H9 (cell line): ENCODE data around the gene PMAIP1. TPM values are rescaled to one million over a fixed set of nuclear protein-coding genes. Genes with fewer than 3 reads are reported as not detected.

Source experiments
- DNase-seq: peaks from one replicate; pipeline ENCODE4 v3.0.0-alpha.2; 2017
- H2AFZ ChIP-seq: one replicate; pipeline ENCODE4 v1.6.1; 2013; ENCODE audit warnings: mild to moderate bottlenecking, low read length, control low read depth, moderate library complexity
- H2AK5ac ChIP-seq: 2 replicates; pipeline ENCODE4 v1.6.1; 2013; ENCODE audit warnings: low read length, control low read depth, mixed read lengths; ENCODE audit not compliant: insufficient read length
- H2BK120ac ChIP-seq: one replicate; pipeline ENCODE4 v1.6.1; 2013; ENCODE audit warnings: low read depth, mild to moderate bottlenecking, low read length, control low read depth, inconsistent platforms; ENCODE audit not compliant: poor library complexity, severe bottlenecking
- H2BK12ac ChIP-seq: 2 replicates; pipeline ENCODE4 v1.6.1; 2013; ENCODE audit warnings: low read length, control low read depth, mixed read lengths, low read depth; ENCODE audit not compliant: insufficient read length
- H2BK15ac ChIP-seq: 2 replicates; pipeline ENCODE4 v1.6.1; 2013; ENCODE audit warnings: low read depth, low read length, control low read depth
- H2BK20ac ChIP-seq: one replicate; pipeline ENCODE4 v1.6.1; 2013; ENCODE audit warnings: low read depth, mild to moderate bottlenecking, low read length, control low read depth, inconsistent platforms; ENCODE audit not compliant: poor library complexity, severe bottlenecking
- H2BK5ac ChIP-seq: 2 replicates; pipeline ENCODE4 v1.6.1; 2013; ENCODE audit warnings: low read length, control low read depth, mixed read lengths; ENCODE audit not compliant: insufficient read length
- H3K14ac ChIP-seq: 2 replicates; pipeline ENCODE4 v1.6.1; 2013; ENCODE audit warnings: low read length, control low read depth; ENCODE audit not compliant: insufficient read depth
- H3K18ac ChIP-seq: 2 replicates; pipeline ENCODE4 v1.6.1; 2013; ENCODE audit warnings: low read depth, mild to moderate bottlenecking, mixed read lengths, low read length, control low read depth; ENCODE audit not compliant: insufficient read length
- H3K23ac ChIP-seq: 2 replicates; pipeline ENCODE4 v1.6.1; 2013; ENCODE audit warnings: low read length, control low read depth, mixed read lengths, low read depth; ENCODE audit not compliant: insufficient read length
- H3K23me2 ChIP-seq: 2 replicates; pipeline ENCODE4 v1.6.1; 2013; ENCODE audit warnings: low read depth, mild to moderate bottlenecking, mixed read lengths, low read length, control low read depth; ENCODE audit not compliant: insufficient read length, poor library complexity, severe bottlenecking
- H3K27ac ChIP-seq: 2 replicates; pipeline ENCODE4 v1.5.1; 2013; ENCODE audit warnings: low read length, control low read depth, mixed read lengths, low read depth; ENCODE audit not compliant: insufficient read length
- H3K27me3 ChIP-seq: 2 replicates; pipeline ENCODE4 v1.6.1; 2013; ENCODE audit warnings: low read length, control low read depth, inconsistent platforms; ENCODE audit not compliant: insufficient read depth
- H3K4ac ChIP-seq: 2 replicates; pipeline ENCODE4 v1.6.1; 2013; ENCODE audit warnings: low read depth, mild to moderate bottlenecking, control low read depth, inconsistent platforms, low read length, moderate library complexity
- H3K4me1 ChIP-seq: 2 replicates; pipeline ENCODE4 v1.6.1; 2013; ENCODE audit warnings: low read length, control low read depth, inconsistent platforms; ENCODE audit not compliant: insufficient read depth
- H3K4me2 ChIP-seq: 2 replicates; pipeline ENCODE4 v1.6.1; 2013; ENCODE audit warnings: low read length, control low read depth, mixed read lengths; ENCODE audit not compliant: insufficient read length, insufficient read depth
- H3K56ac ChIP-seq: 2 replicates; pipeline ENCODE4 v1.6.1; 2013; ENCODE audit warnings: low read depth, mild to moderate bottlenecking, mixed read lengths, low read length, control low read depth; ENCODE audit not compliant: insufficient read length
- H3K79me1 ChIP-seq: 2 replicates; pipeline ENCODE4 v1.6.1; 2013; ENCODE audit warnings: low read depth, mild to moderate bottlenecking, moderate library complexity, low read length, control low read depth, inconsistent platforms; ENCODE audit not compliant: insufficient read depth, poor library complexity, severe bottlenecking
- H3K79me2 ChIP-seq: 2 replicates; pipeline ENCODE4 v1.6.1; 2013; ENCODE audit warnings: low read length, control low read depth, inconsistent platforms; ENCODE audit not compliant: insufficient read depth
- H3K9ac ChIP-seq: 2 replicates; pipeline ENCODE4 v1.6.1; 2013; ENCODE audit warnings: low read length, control low read depth, mixed read lengths; ENCODE audit not compliant: insufficient read length; ENCODE audit errors: extremely low read depth
- H3K9me3 ChIP-seq: one replicate; pipeline ENCODE4 v1.6.1; 2013; ENCODE audit warnings: low read depth, low read length, inconsistent platforms; ENCODE audit not compliant: control insufficient read depth
- H3T11ph ChIP-seq: one replicate; pipeline ENCODE4 v1.6.1; 2013; ENCODE audit warnings: mild to moderate bottlenecking, low read length, control low read depth, inconsistent platforms
- H4K20me1 ChIP-seq: one replicate; pipeline ENCODE4 v1.6.1; 2013; ENCODE audit not compliant: control insufficient read depth, insufficient read length, insufficient read depth
- H4K5ac ChIP-seq: 2 replicates; pipeline ENCODE4 v1.6.1; 2013; ENCODE audit warnings: low read depth, mild to moderate bottlenecking, mixed read lengths, low read length, control low read depth; ENCODE audit not compliant: insufficient read length
- H4K8ac ChIP-seq: replicated peaks from 2 replicates; pipeline ENCODE4 v1.6.1; 2013; ENCODE audit warnings: low read length, control low read depth, mixed read lengths, low read depth; ENCODE audit not compliant: insufficient read length
- H4K91ac ChIP-seq: 2 replicates; pipeline ENCODE4 v1.6.1; 2013; ENCODE audit warnings: low read depth, mild to moderate bottlenecking, moderate library complexity, mixed read lengths, low read length, control low read depth; ENCODE audit not compliant: insufficient read length
- H3K27ac Mint-ChIP-seq, 3 experiments: 2 replicates in 2 of 3; 3 replicates in 1 of 3; pipeline ENCODE4 v1.8.0; 2020 to 2021; ENCODE audit warnings: mixed read lengths in 3 of 3, mild to moderate bottlenecking in 1 of 3, moderate library complexity in 1 of 3
- H3K27me3 Mint-ChIP-seq: 2 replicates; pipeline ENCODE4 v1.8.0; 2021; ENCODE audit warnings: low read depth, mild to moderate bottlenecking, moderate library complexity, mixed read lengths
- H3K36me3 Mint-ChIP-seq, 3 experiments: 2 replicates in 2 of 3; 3 replicates in 1 of 3; pipeline ENCODE4 v1.8.0; 2020 to 2021; ENCODE audit warnings: low read depth in 3 of 3, mixed read lengths in 3 of 3; ENCODE audit not compliant: insufficient read depth in 1 of 3
- H3K4me1 Mint-ChIP-seq, 2 experiments: 2 replicates each; pipeline ENCODE4 v1.8.0; 2020; ENCODE audit warnings: mixed read lengths in 2 of 2
- H3K4me3 Mint-ChIP-seq, 2 experiments: 2 replicates in 1 of 2; 3 replicates in 1 of 2; pipeline ENCODE4 v1.8.0; 2020 to 2021; ENCODE audit warnings: mild to moderate bottlenecking in 2 of 2, mixed read lengths in 2 of 2, moderate library complexity in 1 of 2
- H3K9me3 Mint-ChIP-seq, 2 experiments: 2 replicates in 1 of 2; 3 replicates in 1 of 2; pipeline ENCODE4 v1.8.0; 2020; ENCODE audit warnings: mild to moderate bottlenecking in 2 of 2, mixed read lengths in 2 of 2, moderate library complexity in 1 of 2
- CTCF ChIP-seq: fragments of 200-600 bp; sonication (generic); conservative IDR thresholded peaks from 3 replicates; pipeline ENCODE4 v1.8.0; 2021; ENCODE audit warnings: antibody characterized with exemption, mild to moderate bottlenecking
- WGBS: extraction: QIAGEN DNeasy Blood & Tissue Kit; methylation state at CpG from one replicate; pipeline ENCODE4 v1.1.7; 2013; ENCODE audit warnings: missing lambda C conversion rate, low lambda C conversion rate, mixed read lengths; ENCODE audit not compliant: insufficient read length; ENCODE audit errors: extremely low coverage; 5-methylcytosine and 5-hydroxymethylcytosine counted together
- total RNA-seq: library from RNA; stranded (reverse); gene quantifications from 2 replicates; pipeline ENCODE4 v1.2.1, GENCODE V29; 2021

The PMAIP1 gene
- total RNA-seq, 1 experiment from 2014 or later: 152 TPM

GRCh38 chr18:59945544-59945943, 45.7 kb downstream of the PMAIP1 start:
- no peak overlapping the region for H2BK20ac ChIP-seq

More at GRCh38 chr18:59945544-59945943, 45.7 kb downstream of the PMAIP1 start:
- Histone ChIP-seq H3K23me2 (no peaks in the 10 kb centered on the region), H4K20me1 (no peaks in the 10 kb centered on the region), H2AK5ac (no peak overlapping the region), H2BK12ac (no peak overlapping the region), H4K5ac (no peak overlapping the region), H3K4me1 (no peaks in the 10 kb centered on the region), H2BK120ac (no peak overlapping the region), H4K91ac (no peak overlapping the region), H4K8ac (no peak overlapping the region), H2BK5ac (no peak overlapping the region), H2BK15ac (no peak overlapping the region), H3K14ac (no peak overlapping the region), H3T11ph (no peak overlapping the region), H3K27me3 (no peaks in the 10 kb centered on the region), H3K56ac (no peak overlapping the region), H3K4ac (no peak overlapping the region), H2AFZ (no peak overlapping the region), H3K27ac (no peak overlapping the region), H3K9ac (no peak overlapping the region), H3K4me2 (no peak overlapping the region), H3K9me3 (no peaks in the 10 kb centered on the region), H3K18ac (no peak overlapping the region), H3K23ac (no peak overlapping the region), H3K79me1 (no peaks in the 10 kb centered on the region), H3K79me2 (no peaks in the 10 kb centered on the region)
- Mint-ChIP-seq H3K36me3 (no peaks in the 10 kb centered on the region), H3K27me3 (no peaks in the 10 kb centered on the region), H3K9me3 (no peaks in the 10 kb centered on the region), H3K4me1 (no peaks in the 10 kb centered on the region), H3K27ac (no peak overlapping the region), H3K4me3 (no peak overlapping the region)
- no peak for TF ChIP-seq CTCF
- no peak for DNase-seq
- no CpG with 5 or more reads among the region's 2 CpGs for WGBS
